Heart right ventricle (tissue), 16 donors: ENCODE data around the gene KCTD14. TPM values are rescaled to one million over a fixed set of nuclear protein-coding genes. Genes with fewer than 3 reads are reported as not detected.

ENCODE experiments used
- ATAC-seq, 8 donors: fragments of 200-7000 bp; cut with Tn5 transposase; one replicate each; pipeline ENCODE4 v1.9.1; 2020; ENCODE audit warnings: mild to moderate bottlenecking in 8 of 8, moderate library complexity in 8 of 8, moderate number of reproducible peaks in 1 of 8
- DNase-seq, 2 donors: peaks; one replicate each; pipeline ENCODE4 v3.0.0-alpha.2; 2020
- H3K27ac ChIP-seq, 10 donors: fragments of 200-600 bp; sonication (generic) in 2 of 10; one replicate each; pipeline versions ENCODE4 v1.5.0 to v1.8.0; 2020 to 2022; ENCODE audit warnings: mild to moderate bottlenecking in 3 of 10
- H3K27me3 ChIP-seq, 7 donors: fragments of 200-600 bp; one replicate each; pipeline ENCODE4 v1.8.0; 2021 to 2022; ENCODE audit warnings: mild to moderate bottlenecking in 2 of 7
- H3K36me3 ChIP-seq, 9 donors: fragments of 200-600 bp; sonication (generic) in 1 of 9; one replicate each; pipeline versions ENCODE4 v1.5.0 to v1.8.0; 2020 to 2022; ENCODE audit warnings: mild to moderate bottlenecking in 2 of 9
- H3K4me1 ChIP-seq, 9 donors: fragments of 200-600 bp; sonication (generic) in 1 of 9; one replicate each; pipeline versions ENCODE4 v1.5.0 to v1.8.0; 2020 to 2022; ENCODE audit warnings: mild to moderate bottlenecking in 4 of 9
- H3K4me3 ChIP-seq, 10 donors: fragments of 200-600 bp; sonication (generic) in 2 of 10; one replicate each; pipeline versions ENCODE4 v1.5.0 to v1.8.0; 2020 to 2022; ENCODE audit warnings: mild to moderate bottlenecking in 7 of 10, moderate library complexity in 2 of 10
- H3K9me3 ChIP-seq, 11 donors: fragments of 200-600 bp in 10 of 11; sonication (generic) in 2 of 11; one replicate each; pipeline versions ENCODE4 v1.5.0 to v1.8.0; 2013 to 2022; ENCODE audit warnings: mild to moderate bottlenecking in 2 of 11, control low read depth in 1 of 11, moderate library complexity in 1 of 11
- WGBS, 2 donors: extraction: QIAGEN DNeasy Blood & Tissue Kit; methylation state at CpG; one replicate each; pipeline ENCODE4 v1.1.7; 2013; ENCODE audit warnings: inconsistent platforms in 1 of 2; 5-methylcytosine and 5-hydroxymethylcytosine counted together
- intact Hi-C, 10 donors: fragments of 100-400 bp; cut with DNase I; formaldehyde crosslinking; loops; one replicate each; pipeline versions ENCODE4 v1.11.1 to v1.14.2; 2022
- polyA plus RNA-seq, 2 donors: library from polyadenylated mRNA; stranded (reverse); fragments of 200-250 nt; gene quantifications; one replicate each; pipeline ENCODE4 v1.2.3, GENCODE V29; 2013
- total RNA-seq, 10 donors: library from RNA; stranded (reverse); fragmentation: NEBNext Ultra II Directional in 3 of 10; extraction: Animal tissue kit (Norgen Biotek cat#: 25700) in 3 of 10; gene quantifications; one replicate each; pipeline versions ENCODE4 v1.2.1 to v1.2.4, GENCODE V29; 2021 to 2023
- TF ChIP-seq, protein P1 (sequence below), 9 donors: fragments of 200-600 bp; sonication (generic) in 2 of 9; IDR thresholded peaks; one replicate each; pipeline versions ENCODE4 v1.5.0 to v1.8.0; 2021 to 2022; ENCODE audit warnings: antibody characterized with exemption in 9 of 9, mild to moderate bottlenecking in 5 of 9, moderate library complexity in 1 of 9
- donor health status: Arrhythmogenic right ventricular cardiomyopathy.
- donor health status: ischemic (EF 13 %, LVEDD 7.1; RV severe dilation, severe dysfunction).
- donor health status: healthy with polysubstance abuse.
- donor health status: DM: no; HTN: yes; CAD: no.
- donor health status: DM: no; HTN: no; CAD: no.
- donor health status: ischemic (EF 25% LVEDD 6.9; RV normal size, moderate dysfunction).
- donor health status: ischemic (EF 25% LVEDD 5.7; RV mildly dilated, moderate dysfunction).
- donor health status: healthy.
- donor health status: DM: yes; HTN: yes; CAD: no.
- donor health status: Ischemic cardiomyopathy.
- donor health status: ischemic (EF 35%, LVEDD 5.7; RV mildly dilated, moderate dysfunction).
- donor health status: nonischemic (EF 11% LVEDD 7.7; RV severe dilation, severe dysfunction).
- donor health status: DM: yes; HTN: yes; CAD: no.
- donor health status: PGD.
- donor health status: ischemic (EF 29% LVEDD 5.4; RV normal size, mild dysfunction).
- donor health status: nonischemic (EF 23%, LVEDD 6.1; RV moderate dilation, normal function).

Gene KCTD14
- total and polyA plus RNA-seq, 12 donors: 0.15 to 0.53 (median 0.21) TPM; not detected in 1

DNA sequence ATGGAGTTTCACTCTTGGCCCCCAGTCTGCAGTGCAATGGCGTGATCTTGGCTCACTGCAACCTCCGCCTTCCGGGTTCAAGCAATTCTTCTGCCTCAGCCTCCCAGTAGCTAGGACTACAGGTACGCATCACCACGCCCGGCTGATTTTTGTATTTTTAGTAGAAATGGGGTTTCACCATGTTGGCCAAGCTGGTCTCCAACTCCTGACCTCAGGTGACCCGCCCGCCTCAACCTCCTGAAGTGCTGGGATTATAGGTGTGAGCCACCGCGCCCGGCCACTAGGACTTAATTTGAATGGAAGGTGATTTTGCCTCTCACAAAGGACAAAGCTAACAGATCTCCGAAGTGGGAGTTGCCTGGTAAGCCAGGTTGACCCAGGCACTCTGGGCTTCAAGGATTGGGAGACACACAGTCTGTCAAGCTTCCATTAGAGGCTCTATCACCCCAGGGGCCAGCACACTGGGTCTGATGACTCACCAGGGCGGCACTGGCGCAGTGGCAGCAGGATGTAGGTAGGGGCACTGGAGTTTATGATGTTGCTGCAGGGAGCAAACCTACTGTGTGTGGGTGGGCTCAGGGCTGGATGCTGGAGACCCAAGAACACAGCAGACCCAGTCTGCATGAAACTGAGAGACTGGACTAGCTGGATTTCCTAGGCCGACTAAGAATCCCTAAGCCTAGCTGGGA lies 17.8 kb upstream of the KCTD14 start:
- H3K27ac ChIP-seq: peak overlapping the region in 7 of 10 donors; percentile 39 to 87 (median 58)
- ATAC-seq (no peak), DNase-seq (no peak)
- no peak overlapping the region for H3K4me3 ChIP-seq
- H3K4me1 ChIP-seq: peaks cover 0 to 27% (median 15%) of the 10 kb centered on the region in 9 donors
- 90 to 91% methylated on average over 15 of the region's 15 CpGs for WGBS, 2 donors
- H3K36me3 ChIP-seq: no peaks in the 10 kb centered on the region
- H3K27me3 ChIP-seq: no peaks in the 10 kb centered on the region
- TF ChIP-seq, protein P1, sequence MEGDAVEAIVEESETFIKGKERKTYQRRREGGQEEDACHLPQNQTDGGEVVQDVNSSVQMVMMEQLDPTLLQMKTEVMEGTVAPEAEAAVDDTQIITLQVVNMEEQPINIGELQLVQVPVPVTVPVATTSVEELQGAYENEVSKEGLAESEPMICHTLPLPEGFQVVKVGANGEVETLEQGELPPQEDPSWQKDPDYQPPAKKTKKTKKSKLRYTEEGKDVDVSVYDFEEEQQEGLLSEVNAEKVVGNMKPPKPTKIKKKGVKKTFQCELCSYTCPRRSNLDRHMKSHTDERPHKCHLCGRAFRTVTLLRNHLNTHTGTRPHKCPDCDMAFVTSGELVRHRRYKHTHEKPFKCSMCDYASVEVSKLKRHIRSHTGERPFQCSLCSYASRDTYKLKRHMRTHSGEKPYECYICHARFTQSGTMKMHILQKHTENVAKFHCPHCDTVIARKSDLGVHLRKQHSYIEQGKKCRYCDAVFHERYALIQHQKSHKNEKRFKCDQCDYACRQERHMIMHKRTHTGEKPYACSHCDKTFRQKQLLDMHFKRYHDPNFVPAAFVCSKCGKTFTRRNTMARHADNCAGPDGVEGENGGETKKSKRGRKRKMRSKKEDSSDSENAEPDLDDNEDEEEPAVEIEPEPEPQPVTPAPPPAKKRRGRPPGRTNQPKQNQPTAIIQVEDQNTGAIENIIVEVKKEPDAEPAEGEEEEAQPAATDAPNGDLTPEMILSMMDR (IDR thresholded peaks at IDR 0.05): no peak
- intact Hi-C loops: loop anchor here in 2 of 10 donors (10.0 kb wide), 1 partner anchor 46 kb away; the partner anchor contains the start of gene INTS4 (in 2 of the 2)
- no peaks in the 10 kb centered on the region for H3K9me3 ChIP-seq

DNA sequence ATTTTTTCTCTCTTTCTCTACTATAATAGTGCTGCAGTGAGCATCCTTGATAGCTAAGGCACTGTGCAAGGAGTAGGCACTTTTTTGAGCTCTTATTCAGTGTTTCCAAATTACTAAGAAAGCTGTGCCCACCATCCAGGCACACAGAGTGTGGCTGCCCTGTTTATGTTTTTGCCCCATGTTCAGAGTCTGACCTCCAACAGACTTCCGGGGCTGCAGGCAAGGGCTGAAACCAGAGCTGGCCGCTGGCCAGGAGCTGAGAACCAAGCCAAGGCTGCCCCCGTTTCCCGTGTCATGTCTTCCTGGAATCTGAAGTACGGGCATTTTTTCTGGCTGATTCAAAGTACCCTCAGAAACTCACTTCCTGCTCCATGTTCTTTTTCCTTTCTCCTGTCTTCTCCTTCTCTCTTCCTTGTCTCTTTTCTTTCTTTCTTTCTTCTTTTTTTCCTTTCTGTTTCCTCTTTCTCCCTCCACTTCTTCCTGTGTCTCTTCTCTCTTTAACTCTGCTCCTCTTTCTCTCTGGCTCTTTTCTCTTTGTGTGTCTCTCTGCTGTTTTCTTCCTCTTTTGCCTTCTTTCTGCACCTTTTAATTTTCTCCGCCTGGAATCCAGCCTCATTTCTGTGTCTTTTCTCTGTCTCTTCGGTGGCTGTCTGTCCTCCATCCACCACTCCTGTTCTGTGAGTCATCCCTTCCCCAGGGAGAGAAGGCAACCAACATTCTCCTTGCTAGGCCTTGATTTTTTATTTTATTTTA lies 17.0 kb upstream of the KCTD14 start:
- Histone ChIP-seq H3K27me3 (no peaks in the 10 kb centered on the region), H3K4me1 (peaks cover 0 to 22% (median 10%) of the 10 kb centered on the region in 9 donors), H3K4me3 (peak overlapping the region in 6 of 10 donors; percentile 1 to 32 (median 18)), H3K9me3 (no peaks in the 10 kb centered on the region), H3K36me3 (no peaks in the 10 kb centered on the region), H3K27ac (peak overlapping the region in 9 of 10 donors; percentile 18 to 87 (median 56))
- 18 to 21% methylated on average over 7 of the region's 7 CpGs for WGBS, 2 donors
- intact Hi-C loops: loop anchor here in 3 of 10 donors (10.0 kb wide), 2 partner anchors 45 to 55 kb away; partner anchors contain the start of gene INTS4 (in 2 of the 3)
- TF ChIP-seq, protein P1 (IDR thresholded peaks at IDR 0.05): no peak
- peak; percentile 59 to 75 for DNase-seq
- ATAC-seq: peak; percentile 42 to 80 (median 71)

DNA sequence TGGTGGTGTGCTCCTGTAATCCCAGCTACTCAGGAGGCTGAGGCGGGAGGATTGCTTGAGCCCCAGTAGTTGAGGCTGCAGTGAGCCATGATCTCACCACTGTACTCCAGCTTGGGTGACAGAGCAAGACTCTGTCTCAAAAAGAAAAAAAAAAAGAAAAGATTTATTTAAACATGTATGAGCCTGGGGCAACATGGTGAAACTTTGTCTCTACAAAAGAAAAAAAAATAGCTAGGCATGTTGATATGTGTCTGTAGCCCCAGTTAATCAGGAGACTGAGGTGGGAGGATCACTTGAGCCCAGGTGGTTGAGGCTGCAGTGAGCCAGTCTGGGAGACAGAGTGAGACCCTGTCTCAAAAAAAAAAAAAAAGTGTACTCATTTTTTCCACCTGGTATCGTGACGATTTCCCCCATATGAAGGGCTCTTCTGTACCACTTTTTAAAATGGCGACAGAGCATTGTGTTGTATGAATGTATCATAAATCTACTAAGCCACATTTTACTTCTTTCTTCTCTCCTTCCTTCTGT lies 16.4 kb upstream of the KCTD14 start:
- Histone ChIP-seq H3K36me3 (no peaks in the 10 kb centered on the region), H3K27ac (peak overlapping the region in 8 of 10 donors; percentile 18 to 87 (median 57)), H3K27me3 (no peaks in the 10 kb centered on the region), H3K9me3 (no peaks in the 10 kb centered on the region), H3K4me3 (peak overlapping the region in 1 of 10 donors; percentile 26), H3K4me1 (peaks cover 0 to 22% (median 10%) of the 10 kb centered on the region in 9 donors)
- DNase-seq: no peak
- 86 to 94% methylated on average over 4 of the region's 4 CpGs for WGBS, 2 donors
- ATAC-seq: no peak
- intact Hi-C loops: loop anchor here in 1 of 10 donors (10.0 kb wide), 1 partner anchor 55 kb away; no protein-coding TSS in a partner anchor
- TF ChIP-seq, protein P1 (IDR thresholded peaks at IDR 0.05): no peak

DNA sequence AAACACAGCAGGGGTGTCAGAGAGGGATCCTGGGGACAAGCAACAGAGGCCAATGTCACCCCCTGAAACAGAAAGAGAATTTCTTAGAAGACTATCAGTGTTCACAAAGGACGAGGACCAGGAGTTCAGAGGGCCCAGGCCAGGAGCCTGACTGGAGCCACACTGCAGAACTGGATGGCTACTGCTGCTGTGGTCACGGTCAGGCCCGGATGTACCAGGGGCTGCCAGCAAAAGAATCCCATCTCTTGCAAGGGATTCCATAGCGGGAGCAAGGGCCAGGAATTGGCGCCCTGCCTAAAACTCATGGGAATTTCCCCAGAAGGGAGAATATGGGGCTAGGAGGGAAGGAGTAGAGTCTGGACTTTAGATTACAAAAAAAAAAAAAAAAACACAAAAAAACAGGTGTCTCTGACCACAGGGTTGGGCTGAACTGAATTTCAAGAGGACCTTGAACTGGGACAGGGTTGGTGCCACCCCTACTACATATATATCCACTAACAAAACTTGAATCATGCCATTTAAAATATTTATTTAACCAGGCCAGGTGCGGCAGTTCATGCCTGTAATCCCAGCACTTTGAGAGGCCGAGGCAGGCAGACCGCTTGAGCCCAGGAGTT lies 15.7 kb upstream of the KCTD14 start:
- Histone ChIP-seq H3K4me1 (peaks cover 0 to 22% (median 10%) of the 10 kb centered on the region in 9 donors), H3K36me3 (no peaks in the 10 kb centered on the region), H3K27me3 (no peaks in the 10 kb centered on the region), H3K9me3 (no peaks in the 10 kb centered on the region), H3K27ac (peak overlapping the region in 1 of 10 donors; percentile 87), H3K4me3 (no peak overlapping the region)
- DNase-seq (no peak), ATAC-seq (no peak)
- intact Hi-C loops: loop anchor here in 1 of 10 donors (10.0 kb wide), 1 partner anchor 56 kb away; no protein-coding TSS in a partner anchor
- 85 to 90% methylated on average over 8 of the region's 8 CpGs for WGBS, 2 donors
- TF ChIP-seq, protein P1 (IDR thresholded peaks at IDR 0.05): no peak
